ENCODE data around the gene OR5K2. TPM values are rescaled to one million over a fixed set of nuclear protein-coding genes. Genes with fewer than 3 reads are reported as not detected.

Gene OR5K2
- total RNA-seq, 1 donor from 2014 or later, result not detected

DNA sequence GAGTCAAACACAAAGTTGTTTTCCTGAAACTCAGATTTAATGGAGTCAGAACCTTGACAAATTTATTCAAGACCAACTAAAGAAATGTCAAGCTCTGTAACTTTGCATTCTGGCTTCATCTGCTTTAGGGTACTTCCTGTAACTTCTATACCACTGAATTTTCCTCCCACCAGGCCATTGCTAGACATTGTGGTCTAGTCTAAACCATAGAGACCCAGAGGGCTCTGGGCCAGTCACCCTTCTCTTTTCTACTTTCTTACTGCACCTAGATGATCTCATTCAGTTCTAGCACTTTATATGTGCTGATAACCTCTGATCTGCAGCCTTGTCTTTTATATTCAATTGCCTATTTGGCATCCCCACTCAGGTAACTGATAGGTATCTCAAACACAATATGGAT lies 37.3 kb upstream of the OR5K2 start:
- H3K4me3 Mint-ChIP-seq, result no peak overlapping the region
- H3K4me2 ChIP-seq, result no peak overlapping the region
- H3K4me1 ChIP-seq, result no peaks in the 10 kb centered on the region
- no peaks in the 10 kb centered on the region for H3K4me1 Mint-ChIP-seq
- peaks cover 3% of the 10 kb centered on the region for H3K27me3 Mint-ChIP-seq (ENCODE audit: insufficient read depth, low read depth)
- no peaks in the 10 kb centered on the region for H3K9me3 ChIP-seq (ENCODE audit: low read depth)
- no peak for TF ChIP-seq EZH2 (IDR thresholded peaks at IDR 0.05)
- no peak for TF ChIP-seq EZH2phosphoT487 (IDR thresholded peaks at IDR 0.05)
- no peak for TF ChIP-seq CTCF (IDR thresholded peaks at IDR 0.05)
- no peak overlapping the region for H3K27ac Mint-ChIP-seq
- H3K36me3 Mint-ChIP-seq, result no peaks in the 10 kb centered on the region
- DNase-seq (ENCODE audit: low spot score), result no peak
- H3K9me3 Mint-ChIP-seq, result peaks cover 2% of the 10 kb centered on the region
- no peak overlapping the region for H3K9ac ChIP-seq
- no peak overlapping the region for H2AFZ ChIP-seq (replicated peaks)
- no peak overlapping the region for H3K27ac ChIP-seq
- no peaks in the 10 kb centered on the region for H3F3A ChIP-seq (ENCODE audit: low read depth)
- H3K4me3 ChIP-seq, result no peak overlapping the region
- H3K36me3 ChIP-seq, result no peaks in the 10 kb centered on the region
- no peaks in the 10 kb centered on the region for H4K20me1 ChIP-seq (ENCODE audit: low read depth)
- H3K79me2 ChIP-seq (ENCODE audit: low read depth), result no peaks in the 10 kb centered on the region
- no peaks in the 10 kb centered on the region for H3K27me3 ChIP-seq

DNA sequence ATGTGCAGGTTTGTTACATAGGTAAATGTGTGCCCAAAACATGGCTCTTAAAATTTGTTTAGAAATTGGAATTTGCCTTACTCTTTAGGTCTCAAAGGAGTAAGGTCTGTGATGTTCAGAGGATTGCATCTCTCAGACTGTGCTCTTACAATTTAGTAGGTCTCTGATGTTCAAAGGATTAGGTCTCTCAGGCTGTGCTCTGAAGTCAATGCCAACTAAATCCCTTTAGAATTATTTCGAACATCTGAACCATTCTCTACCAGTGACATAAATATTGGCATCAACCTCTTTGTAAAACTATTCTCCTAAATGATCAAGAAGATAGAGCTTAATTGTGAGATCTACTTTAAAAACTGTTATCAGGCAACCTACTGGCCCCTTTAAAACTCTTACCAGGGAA lies 34.6 kb upstream of the OR5K2 start, which contains the start of gene OR5K1:
Gene OR5K1 (plus strand): TSS at position 301 of the 400 bp plus-strand sequence. CDS start 6,376 bp downstream, outside the sequence.
- Histone ChIP-seq H3F3A (ENCODE audit: low read depth) (no peaks in the 10 kb centered on the region), H3K27me3 (no peaks in the 10 kb centered on the region), H2AFZ (replicated peaks) (no peak within 1 kb of the TSS), H3K79me2 (ENCODE audit: low read depth) (no peaks in the 10 kb centered on the region), H3K27ac (no peak within 1 kb of the TSS), H3K4me2 (no peak within 1 kb of the TSS), H3K4me1 (no peaks in the 10 kb centered on the region), H3K36me3 (no peaks in the 10 kb centered on the region), H3K4me3 (no peak within 1 kb of the TSS), H3K9ac (no peak within 1 kb of the TSS), H4K20me1 (ENCODE audit: low read depth) (no peaks in the 10 kb centered on the region), H3K9me3 (ENCODE audit: low read depth) (no peaks in the 10 kb centered on the region)
- H3K36me3 Mint-ChIP-seq, result no peaks in the 10 kb centered on the region
- no peak within 1 kb of the TSS for H3K27ac Mint-ChIP-seq
- peaks cover 2% of the 10 kb centered on the region for H3K9me3 Mint-ChIP-seq
- TF ChIP-seq EZH2phosphoT487 (IDR thresholded peaks at IDR 0.05), result no peak
- no peak for TF ChIP-seq CTCF (IDR thresholded peaks at IDR 0.05)
- no peak for TF ChIP-seq EZH2 (IDR thresholded peaks at IDR 0.05)
- H3K4me1 Mint-ChIP-seq, result no peaks in the 10 kb centered on the region
- no peak for DNase-seq (ENCODE audit: low spot score)
- peaks cover 3% of the 10 kb centered on the region for H3K27me3 Mint-ChIP-seq (ENCODE audit: insufficient read depth, low read depth)
- no peak within 1 kb of the TSS for H3K4me3 Mint-ChIP-seq

DNA sequence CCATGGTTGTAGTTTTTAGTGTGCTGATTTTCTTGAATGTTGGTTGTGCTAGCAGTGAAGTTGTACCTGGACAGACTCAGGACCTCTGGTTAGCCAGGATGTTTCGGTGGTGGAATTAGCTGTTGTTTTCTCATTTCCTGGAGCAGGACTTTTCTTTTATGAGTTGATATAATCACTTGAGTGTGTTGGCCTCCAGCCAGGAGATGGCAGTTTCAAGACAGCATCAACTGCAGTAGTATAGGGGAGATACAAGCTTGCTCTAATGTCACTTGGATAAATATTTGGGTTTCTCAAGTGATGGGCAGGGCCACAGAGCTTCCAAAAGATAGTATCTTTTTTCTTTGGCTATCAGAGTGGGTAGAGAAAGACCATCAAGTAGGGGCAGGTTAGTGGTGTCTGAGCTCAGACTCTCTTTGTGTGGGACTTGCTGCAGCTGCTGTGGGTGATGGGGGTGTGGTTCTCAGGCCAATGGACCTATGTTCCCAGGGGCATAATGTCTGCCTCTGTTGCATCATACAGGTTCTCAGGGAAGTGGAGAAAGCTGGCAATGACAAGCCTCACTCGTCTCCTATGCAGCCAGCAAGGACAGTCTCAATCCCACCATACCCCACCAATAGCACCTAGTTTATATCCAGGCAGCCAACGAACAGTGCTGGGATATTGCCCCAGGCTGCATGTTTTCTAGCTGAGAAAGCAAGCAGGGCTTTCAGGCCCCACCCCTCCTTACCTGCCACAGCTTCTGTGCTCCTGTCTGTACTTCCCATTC lies 14.6 kb upstream of the OR5K2 start:
- peaks cover 10% of the 10 kb centered on the region for H3K27me3 Mint-ChIP-seq (ENCODE audit: insufficient read depth, low read depth)
- no peak overlapping the region for H3K9ac ChIP-seq
- H3K4me3 ChIP-seq, result no peak overlapping the region
- H3K9me3 ChIP-seq (ENCODE audit: low read depth), result peaks cover 2% of the 10 kb centered on the region
- no peaks in the 10 kb centered on the region for H3K79me2 ChIP-seq (ENCODE audit: low read depth)
- no peak for DNase-seq (ENCODE audit: low spot score)
- no peak overlapping the region for H3K27ac Mint-ChIP-seq
- H3K4me1 Mint-ChIP-seq, result peaks cover 8% of the 10 kb centered on the region
- no peaks in the 10 kb centered on the region for H3F3A ChIP-seq (ENCODE audit: low read depth)
- H3K4me2 ChIP-seq, result no peak overlapping the region
- peaks cover 8% of the 10 kb centered on the region for H3K9me3 Mint-ChIP-seq
- H3K36me3 ChIP-seq, result no peaks in the 10 kb centered on the region
- no peak for TF ChIP-seq EZH2phosphoT487 (IDR thresholded peaks at IDR 0.05)
- TF ChIP-seq CTCF (IDR thresholded peaks at IDR 0.05), result no peak
- no peak for TF ChIP-seq EZH2 (IDR thresholded peaks at IDR 0.05)
- H3K27ac ChIP-seq, result no peak overlapping the region
- H3K4me1 ChIP-seq, result no peaks in the 10 kb centered on the region
- no peaks in the 10 kb centered on the region for H3K27me3 ChIP-seq
- no peak overlapping the region for H2AFZ ChIP-seq (replicated peaks)
- H3K4me3 Mint-ChIP-seq, result no peak overlapping the region
- H3K36me3 Mint-ChIP-seq, result no peaks in the 10 kb centered on the region
- no peaks in the 10 kb centered on the region for H4K20me1 ChIP-seq (ENCODE audit: low read depth)

Data from neural progenitor cell (in vitro differentiated cells).